C4-2B (cell line): Measurements from ENCODE around the gene CHST13.

Experiments
- H3K27ac ChIP-seq: fragments of 450-650 bp; 2 replicates; pipeline ENCODE4 v1.5.1; 2017
- ZFX ChIP-seq: fragments of 450-650 bp; IDR thresholded peaks from 2 replicates; pipeline ENCODE4 v1.6.1; 2017
- TF ChIP-seq, protein P1 (sequence below): fragments of 450-650 bp; conservative IDR thresholded peaks from 2 replicates; pipeline ENCODE4 v1.5.1; 2017; ENCODE audit warnings: mild to moderate bottlenecking

CHST13 gene

GRCh38 chr3:126525853-126526667 is 2.1 kb downstream of the CHST13 start:
- TF ChIP-seq ZFX, result no peak
- TF ChIP-seq, protein P1, sequence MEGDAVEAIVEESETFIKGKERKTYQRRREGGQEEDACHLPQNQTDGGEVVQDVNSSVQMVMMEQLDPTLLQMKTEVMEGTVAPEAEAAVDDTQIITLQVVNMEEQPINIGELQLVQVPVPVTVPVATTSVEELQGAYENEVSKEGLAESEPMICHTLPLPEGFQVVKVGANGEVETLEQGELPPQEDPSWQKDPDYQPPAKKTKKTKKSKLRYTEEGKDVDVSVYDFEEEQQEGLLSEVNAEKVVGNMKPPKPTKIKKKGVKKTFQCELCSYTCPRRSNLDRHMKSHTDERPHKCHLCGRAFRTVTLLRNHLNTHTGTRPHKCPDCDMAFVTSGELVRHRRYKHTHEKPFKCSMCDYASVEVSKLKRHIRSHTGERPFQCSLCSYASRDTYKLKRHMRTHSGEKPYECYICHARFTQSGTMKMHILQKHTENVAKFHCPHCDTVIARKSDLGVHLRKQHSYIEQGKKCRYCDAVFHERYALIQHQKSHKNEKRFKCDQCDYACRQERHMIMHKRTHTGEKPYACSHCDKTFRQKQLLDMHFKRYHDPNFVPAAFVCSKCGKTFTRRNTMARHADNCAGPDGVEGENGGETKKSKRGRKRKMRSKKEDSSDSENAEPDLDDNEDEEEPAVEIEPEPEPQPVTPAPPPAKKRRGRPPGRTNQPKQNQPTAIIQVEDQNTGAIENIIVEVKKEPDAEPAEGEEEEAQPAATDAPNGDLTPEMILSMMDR, result no peak

GRCh38 chr3:126526668-126527005 is 2.7 kb downstream of the CHST13 start:
- TF ChIP-seq, protein P1, result no peak
- TF ChIP-seq ZFX, result no peak
- H3K27ac ChIP-seq, result no peak overlapping the region

More at GRCh38 chr3:126525853-126526667, 2.1 kb downstream of the CHST13 start:
- no peak overlapping the region for H3K27ac ChIP-seq

DNA sequence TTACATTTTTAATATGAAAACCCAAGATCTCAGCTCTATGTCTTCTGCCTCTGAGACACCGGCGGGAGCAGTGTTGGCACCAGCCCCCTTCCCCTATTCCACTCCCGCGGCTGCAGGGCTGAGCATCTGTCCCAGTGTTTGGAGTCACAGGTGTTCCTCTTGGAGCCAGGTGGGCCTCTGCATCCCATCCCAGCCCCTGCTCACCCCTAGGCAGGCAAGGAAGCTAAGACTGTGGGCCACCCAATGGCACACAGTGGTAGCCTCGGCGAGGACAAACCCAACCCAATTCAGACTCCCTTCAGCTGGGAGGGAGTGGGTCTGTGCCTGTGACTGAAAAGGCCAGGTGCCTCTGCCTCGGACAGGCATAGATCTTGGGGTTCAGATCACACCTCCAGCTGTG is 3.1 kb downstream of the CHST13 start:
- no peak for TF ChIP-seq ZFX
- TF ChIP-seq, protein P1, result no peak
- no peak overlapping the region for H3K27ac ChIP-seq

- no peak overlapping the region for H3K27ac ChIP-seq
- TF ChIP-seq ZFX, result no peak
- TF ChIP-seq, protein P1, result no peak
Observed at GRCh38 chr3:126527455-126528211, 3.7 kb downstream of the CHST13 start.

DNA sequence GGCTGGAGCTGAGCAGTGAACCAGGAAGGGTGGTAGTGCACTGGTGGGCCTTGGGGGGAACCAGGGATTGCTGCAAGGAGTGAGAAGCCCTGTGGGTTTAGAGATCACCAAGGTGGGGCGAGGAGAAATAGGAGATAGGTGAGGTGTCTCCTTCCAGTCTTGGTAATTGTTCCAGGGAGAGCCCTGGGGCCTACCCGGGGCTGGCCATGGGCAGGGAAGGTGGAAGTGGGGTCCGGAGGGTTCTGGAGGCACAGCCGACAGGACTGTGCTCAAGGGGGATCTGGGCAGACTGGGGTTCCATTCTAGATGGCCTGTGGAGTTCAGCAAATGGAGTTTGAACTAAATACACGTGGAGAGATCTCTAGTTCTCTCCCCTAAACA is 4.5 kb downstream of the CHST13 start:
- TF ChIP-seq, protein P1, result no peak
- TF ChIP-seq ZFX, result no peak
- H3K27ac ChIP-seq, result no peak overlapping the region

- TF ChIP-seq, protein P1, result no peak
- TF ChIP-seq ZFX, result no peak
Observed at GRCh38 chr3:126528800-126529541, 5.0 kb downstream of the CHST13 start.

More at GRCh38 chr3:126528800-126529541, 5.0 kb downstream of the CHST13 start:
- H3K27ac ChIP-seq, result no peak overlapping the region
